Gastroesophageal sphincter (tissue), 3 donors: ENCODE data around the gene FAAH.

ENCODE experiments used
- CTCF ChIP-seq, 4 experiments: fragments of 200-600 bp in 2 of 4; fragments of 450-650 bp in 2 of 4; sonication (generic) in 1 of 4; IDR thresholded peaks; one replicate each; pipeline ENCODE4 v1.5.1; 2017 to 2019; ENCODE audit warnings: antibody characterized with exemption in 4 of 4, mild to moderate bottlenecking in 2 of 4, moderate library complexity in 2 of 4
- EP300 ChIP-seq: sonication (generic); formaldehyde crosslinking; IDR thresholded peaks from one replicate; pipeline ENCODE4 v1.6.1; 2017; ENCODE audit warnings: antibody characterized with exemption, mild to moderate bottlenecking
- POLR2A ChIP-seq, 2 donors: fragments of 450-650 bp; IDR thresholded peaks; one replicate each; pipeline ENCODE4 v1.6.1; 2017; ENCODE audit warnings: antibody characterized with exemption in 2 of 2, mild to moderate bottlenecking in 2 of 2, moderate library complexity in 1 of 2
- POLR2AphosphoS5 ChIP-seq: sonication (generic); formaldehyde crosslinking; IDR thresholded peaks from one replicate; pipeline ENCODE4 v1.6.1; 2017; ENCODE audit warnings: antibody characterized with exemption

- TF ChIP-seq CTCF (IDR thresholded peaks at IDR 0.05): no peak
- no peak for TF ChIP-seq EP300
- no peak for TF ChIP-seq POLR2A (IDR thresholded peaks at IDR 0.05)
- TF ChIP-seq POLR2AphosphoS5: no peak
Observed at GRCh38 chr1:46455951-46456350, 61.8 kb downstream of the FAAH start.
